Superior temporal gyrus (tissue), 1 donor: Measurements from ENCODE around the gene NPAS2.

Source experiments
- DNase-seq: peaks from one replicate; pipeline ENCODE4 v3.0.0-alpha.2; 2016; ENCODE audit errors: extremely low spot score

The NPAS2 gene

DNA sequence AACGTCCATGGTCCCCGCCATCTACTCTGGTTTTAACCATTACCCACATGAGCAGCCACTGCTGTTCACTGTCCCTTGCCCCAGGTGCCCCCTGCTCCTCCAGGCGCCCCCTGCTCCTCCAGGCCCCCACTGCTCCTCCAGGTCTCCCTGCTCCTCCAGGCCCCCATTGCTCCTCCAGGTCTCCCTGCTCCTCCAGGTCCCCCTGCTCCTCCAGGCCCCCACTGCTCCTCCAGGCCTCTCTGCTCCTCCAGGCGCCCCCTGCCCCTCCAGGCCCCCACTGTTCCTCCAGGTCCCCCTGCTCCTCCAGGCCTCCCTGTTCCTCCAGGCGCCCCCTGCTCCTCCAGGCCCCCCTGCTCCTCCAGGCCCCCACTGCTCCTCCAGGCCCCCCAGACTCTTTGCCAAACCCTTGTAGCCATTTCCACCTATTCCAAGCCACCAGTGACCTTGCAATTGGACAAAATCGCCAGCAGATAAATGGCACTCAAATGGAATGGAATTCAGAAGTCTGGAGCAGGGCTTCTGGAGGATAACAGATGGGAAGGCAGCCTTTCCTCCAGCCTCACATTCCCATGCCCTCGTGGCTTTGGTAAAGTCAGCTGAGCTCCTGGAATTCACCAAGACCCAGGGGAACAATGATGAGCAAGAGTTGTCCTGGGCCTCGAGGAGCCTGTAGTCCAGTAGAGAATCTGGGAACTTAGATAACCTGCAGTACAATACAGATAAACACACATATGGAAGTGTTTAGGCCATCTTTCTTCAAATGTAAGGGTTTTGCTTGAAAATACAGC lies 168.9 kb downstream of the NPAS2 start:
- no peak for DNase-seq

DNA sequence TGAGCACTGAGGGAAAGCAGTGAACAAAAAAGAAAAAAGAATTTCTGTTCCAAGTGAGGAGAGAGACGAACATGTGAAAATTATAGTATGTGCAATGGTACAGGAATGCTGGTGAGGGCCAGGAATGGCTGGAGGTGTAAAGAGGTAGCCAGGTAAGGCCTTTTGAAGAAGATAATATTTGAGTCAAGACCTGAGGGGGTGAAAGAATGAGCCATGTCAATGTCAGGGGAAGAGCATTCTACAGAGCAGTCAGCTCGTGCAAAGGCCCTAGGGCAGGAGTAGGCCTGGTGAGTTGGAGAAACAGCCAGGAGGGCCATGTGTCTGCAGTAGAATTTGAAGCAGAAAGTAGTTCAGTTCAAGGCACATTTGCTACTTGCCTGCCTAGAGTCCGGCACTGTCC lies 169.7 kb downstream of the NPAS2 start:
- no peak for DNase-seq

DNA sequence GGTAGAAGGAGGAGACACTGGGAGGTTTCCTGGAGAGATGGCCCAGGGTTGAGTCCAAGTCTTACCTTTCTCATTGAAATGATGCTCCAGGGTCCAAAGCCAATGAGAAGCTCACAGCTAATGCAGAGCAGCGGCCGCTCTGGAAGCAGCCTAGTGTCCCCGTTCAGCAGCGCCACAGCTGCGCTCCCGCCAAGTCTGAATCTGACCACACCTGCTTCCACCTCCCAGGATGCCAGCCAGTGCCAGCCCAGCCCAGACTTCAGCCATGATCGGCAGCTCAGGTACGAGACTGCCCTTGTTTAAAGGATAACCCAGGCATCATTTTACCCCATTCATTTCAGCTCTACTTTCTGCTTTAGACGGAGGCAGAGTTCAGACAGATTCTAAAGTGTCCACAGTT lies 170.2 kb downstream of the NPAS2 start:
- no peak for DNase-seq

DNA sequence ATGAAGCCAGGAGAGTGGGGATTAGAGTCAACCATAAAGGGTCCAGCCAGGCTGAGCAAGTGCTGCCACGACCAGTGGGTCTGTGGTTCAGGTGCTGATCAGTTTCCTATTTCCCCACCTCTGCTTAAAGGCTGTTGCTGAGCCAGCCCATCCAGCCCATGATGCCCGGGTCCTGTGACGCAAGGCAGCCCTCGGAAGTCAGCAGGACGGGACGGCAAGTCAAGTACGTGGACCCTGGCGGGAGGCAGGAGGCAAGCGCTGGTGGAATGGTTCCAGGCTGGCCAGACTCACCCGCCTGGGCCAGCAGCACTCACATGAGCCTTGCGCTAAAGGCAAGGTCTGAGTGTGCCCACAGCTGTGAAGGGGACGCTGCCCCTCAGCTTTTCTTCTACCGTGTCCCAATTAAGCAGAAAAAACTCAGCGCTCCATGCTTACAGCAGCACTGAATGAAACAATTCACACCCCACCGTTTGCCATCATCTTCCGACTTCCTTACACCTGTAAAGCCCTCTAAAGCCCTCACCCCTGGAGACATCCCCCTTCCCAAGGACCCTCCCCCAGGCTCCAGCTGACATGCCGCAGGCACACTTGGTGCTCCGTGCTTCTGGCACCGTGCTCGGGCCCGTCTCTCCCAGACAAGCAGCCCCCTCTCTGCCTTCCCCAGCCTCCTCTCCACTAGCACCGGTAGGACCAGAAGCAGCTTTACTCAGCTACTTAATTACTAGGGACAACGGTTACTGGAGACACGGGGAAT lies 170.9 kb downstream of the NPAS2 start:
- DNase-seq = no peak

DNA sequence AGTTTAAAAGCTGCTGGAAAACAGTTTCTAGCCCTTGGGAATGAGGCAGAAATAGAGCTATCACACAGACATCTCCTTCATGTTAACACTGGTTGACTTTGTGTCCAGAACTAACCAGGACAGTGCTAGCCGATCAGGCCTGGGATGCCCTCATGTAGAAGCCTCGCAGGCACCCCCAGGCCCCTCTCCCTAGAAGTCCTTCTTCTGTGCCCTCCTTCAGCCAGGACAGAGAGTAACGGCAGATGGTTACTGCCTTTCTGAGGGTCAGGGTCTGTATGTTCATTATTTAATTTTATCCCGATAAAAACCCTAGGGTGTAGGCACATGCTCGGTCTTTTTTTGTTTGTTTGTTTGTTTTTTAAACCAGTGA lies 171.4 kb downstream of the NPAS2 start:
- no peak for DNase-seq

DNA sequence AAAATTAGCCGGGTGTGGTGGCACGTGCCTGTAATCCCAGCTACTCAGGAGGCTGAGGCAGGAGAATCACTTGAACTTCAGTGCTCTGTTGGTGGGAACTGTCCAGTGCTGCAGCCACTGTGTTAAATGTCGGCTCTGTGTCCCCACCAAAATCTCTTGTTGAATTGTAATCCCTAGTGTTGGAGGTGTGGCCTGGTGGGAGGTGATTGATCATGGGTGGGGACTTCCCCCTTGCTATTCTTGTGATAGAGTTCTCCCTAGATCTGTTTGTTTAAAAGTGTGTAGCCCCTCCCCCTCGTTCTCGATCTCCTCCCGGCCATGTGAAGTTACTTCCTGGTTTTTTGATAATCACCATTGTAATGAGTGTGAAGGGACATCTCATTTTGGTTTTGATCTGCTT lies 172.3 kb downstream of the NPAS2 start:
- no peak for DNase-seq

DNA sequence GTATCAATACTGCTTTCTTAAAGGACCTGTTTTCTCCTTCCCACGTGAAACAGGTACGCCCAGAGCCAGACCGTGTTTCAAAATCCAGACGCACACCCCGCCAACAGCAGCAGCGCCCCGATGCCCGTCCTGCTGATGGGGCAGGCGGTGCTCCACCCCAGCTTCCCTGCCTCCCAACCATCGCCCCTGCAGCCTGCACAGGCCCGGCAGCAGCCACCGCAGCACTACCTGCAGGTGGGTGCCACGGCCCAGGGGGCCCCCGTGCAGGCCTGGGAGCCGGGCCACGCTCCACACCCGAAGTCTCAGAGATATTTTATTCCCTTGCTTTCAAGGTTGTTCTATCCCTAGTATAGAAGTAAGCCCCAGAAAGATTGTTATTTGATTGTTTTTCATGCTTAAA lies 173.4 kb downstream of the NPAS2 start:
- DNase-seq = no peak

DNA sequence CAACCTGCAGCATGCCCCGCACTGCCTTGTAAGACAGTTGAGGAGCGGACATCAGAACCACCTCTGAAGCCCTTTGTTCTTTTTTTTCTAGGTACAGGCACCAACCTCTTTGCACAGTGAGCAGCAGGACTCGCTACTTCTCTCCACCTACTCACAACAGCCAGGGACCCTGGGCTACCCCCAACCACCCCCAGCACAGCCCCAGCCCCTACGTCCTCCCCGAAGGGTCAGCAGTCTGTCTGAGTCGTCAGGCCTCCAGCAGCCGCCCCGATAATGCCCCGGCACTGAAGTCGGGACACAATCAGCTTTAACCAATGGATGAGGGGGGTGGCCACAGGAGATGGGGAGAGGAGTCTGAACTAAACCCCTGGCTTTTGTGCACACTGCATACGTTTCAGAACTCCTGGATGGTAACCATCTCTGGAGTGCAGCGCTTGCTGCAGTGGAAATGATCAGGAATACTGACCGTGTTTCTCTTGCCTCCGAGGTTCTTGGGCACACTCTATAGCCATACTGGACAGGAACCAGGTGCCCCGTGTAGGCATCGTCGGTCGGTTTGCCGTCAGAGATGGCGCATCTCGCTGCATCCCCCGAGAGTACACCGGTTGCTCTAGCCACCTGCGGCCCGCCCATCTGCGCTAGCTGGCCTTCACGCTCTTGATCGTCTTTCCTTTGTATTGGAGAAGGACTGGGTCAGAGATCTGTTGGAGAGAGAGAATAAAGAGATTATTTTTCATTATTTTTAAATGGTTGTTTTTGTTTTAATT lies 175.6 kb downstream of the NPAS2 start:
- no peak for DNase-seq

DNA sequence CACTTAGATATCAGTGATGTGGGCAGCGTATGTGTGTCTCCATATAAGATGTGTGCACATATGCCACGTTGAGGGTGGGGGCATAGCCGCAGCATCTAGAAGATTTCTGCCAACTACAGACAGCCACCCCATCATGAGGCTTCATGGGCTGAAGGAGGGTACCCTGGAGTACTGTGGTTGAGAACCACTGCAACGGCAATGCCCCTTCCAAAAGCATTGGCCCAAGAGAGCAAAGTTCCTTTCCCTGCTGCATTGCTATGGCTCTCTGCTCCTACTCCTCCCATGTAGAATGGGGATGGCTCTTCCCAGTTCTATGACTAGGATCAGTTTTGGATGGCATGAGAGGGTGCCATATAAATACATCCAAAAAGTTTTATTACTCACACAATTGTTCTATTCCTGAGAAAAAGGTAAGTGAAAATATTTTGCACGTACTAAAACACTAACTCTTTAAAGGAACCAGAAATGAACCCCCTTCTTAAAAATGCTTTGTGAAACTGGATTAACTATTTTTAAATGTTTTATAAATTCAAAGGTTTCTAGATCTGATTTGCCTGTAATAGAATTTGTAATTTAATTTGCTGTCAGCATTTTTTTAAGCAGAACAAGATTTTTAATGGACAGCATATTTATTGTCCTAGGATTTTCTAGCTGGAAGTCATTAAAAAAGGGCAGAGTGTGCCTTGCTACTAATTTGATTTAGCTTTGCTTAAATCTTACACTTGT lies 177.7 kb downstream of the NPAS2 start:
- DNase-seq = no peak

DNA sequence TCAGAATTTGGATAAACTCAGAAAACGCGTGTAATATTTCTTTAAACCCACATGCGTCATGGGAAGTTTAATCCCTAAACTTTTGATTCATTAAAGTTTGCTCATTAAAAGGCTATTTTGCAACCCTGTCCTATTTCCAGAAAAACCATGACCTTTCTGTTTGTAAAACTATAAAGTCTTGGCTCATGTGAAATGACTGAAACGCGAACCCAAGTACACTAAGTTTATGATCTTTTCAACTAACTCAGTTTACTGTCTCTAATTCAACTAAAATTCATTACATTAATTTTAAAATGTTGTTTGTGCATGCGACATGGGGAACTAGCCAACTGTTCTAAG lies 178.3 kb downstream of the NPAS2 start:
- DNase-seq = no peak

DNA sequence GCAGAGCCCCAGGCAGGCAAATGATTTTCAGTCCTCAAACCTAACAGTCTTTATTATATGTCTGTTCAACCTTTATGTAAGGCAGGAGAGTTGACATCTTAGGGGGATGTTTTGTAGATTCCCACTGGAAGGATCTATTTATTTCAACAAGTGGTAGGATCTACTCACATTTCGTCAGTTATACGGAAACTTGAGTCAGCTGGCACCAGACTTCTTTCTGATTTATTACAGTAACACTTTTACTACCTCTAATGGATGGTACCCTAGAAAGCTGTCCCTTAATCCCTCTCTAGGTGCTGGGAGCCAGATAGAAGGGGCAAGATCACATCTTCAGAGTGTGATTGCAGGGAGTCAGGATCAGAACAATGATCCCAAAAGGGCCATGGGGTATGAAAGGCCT lies 180.1 kb downstream of the NPAS2 start:
- DNase-seq = no peak

DNA sequence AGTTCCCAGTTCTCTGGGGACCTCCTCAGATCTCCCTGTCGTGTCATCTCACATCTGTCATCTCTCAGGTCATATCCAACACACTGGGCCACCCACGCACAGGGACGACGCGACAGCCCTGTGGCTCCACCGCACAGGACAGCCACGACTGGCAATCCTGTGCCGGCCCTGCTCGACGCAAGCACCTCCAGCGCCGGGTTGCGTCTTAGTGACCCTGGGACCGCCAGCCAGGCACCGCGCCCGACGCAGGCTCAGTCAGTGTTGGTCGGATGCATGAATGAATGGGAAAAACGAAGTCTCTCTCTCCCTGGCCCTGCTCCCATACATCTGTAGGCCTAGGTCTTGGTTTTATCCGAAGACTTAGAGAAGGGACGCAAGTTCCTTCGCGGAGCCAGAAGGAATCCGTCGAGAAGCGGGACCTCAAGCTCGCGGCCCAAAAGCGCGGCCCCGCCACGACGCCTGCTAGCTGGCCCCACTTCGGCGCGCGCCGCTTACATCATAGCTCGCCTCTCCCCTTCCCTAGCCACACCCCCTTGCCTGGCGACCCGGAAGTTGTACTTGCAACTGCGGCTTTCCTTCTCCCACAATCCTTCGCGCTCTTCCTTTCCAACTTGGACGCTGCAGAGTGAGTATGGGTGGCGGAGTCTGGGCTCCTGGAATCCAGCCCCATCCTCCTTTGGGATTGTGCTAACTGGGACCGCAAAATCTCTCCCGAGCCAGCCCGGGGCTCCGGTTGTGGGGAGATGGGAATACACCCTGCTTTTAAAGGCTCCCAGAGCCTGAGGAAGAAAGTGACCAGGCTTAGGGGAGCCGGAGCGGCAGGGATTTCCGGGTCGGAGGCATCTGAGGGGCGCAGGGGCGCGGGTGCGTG lies 182.0 kb downstream of the NPAS2 start, which contains the start of gene RPL31:
TSS of gene RPL31 (plus strand) at position 599 of the 871 bp plus-strand sequence. CDS start 413 bp downstream, outside the sequence.
- peak; percentile 98 for DNase-seq

DNA sequence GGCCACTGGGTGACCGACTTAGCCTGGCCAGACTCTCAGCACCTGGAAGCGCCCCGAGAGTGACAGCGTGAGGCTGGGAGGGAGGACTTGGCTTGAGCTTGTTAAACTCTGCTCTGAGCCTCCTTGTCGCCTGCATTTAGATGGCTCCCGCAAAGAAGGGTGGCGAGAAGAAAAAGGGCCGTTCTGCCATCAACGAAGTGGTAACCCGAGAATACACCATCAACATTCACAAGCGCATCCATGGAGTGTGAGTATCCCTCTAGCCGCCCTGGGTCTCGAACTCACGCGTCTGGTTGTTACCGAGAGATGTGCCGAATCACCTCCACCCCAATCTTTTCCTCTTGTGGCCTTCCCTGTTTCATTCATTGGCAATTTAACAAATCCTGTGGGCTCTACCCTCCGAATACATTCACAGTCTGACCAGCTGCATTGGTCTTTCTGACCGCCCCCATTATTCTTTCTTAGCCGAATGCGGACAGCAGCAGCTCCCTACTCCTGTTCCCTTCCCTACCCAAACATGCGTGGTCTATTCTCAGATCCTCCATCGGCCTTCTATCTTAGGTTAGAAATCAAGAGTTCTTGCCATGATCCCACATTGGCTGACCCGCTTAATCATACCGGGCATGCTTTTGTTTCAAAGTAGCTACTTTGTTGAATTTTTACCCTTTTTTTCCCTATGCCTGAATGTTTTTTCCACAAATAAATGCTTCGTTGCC lies 182.8 kb downstream of the NPAS2 start:
- no peak for DNase-seq

DNA sequence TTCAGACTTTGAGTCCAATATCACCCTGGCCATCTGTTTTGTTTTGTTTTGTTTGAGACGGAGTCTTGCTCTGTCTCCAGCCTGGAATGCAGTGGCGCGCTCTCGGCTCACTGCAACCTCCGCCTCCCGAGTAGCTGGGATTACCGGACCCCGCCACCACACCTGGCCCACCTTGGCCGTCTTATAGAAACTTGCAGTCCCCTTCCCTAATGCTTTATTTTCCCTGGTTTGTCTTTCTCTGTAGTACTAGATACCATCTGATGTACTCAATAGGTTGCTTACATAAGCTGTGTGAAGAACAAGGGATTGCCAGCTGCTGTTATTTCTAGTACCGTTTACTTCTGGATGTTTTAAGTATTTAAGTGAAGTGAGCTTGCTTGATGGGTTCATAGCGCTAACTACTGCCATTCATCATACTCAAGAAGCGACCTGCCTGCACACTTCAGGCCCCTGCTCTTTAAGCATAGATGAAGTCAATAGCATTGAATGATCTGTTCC lies 183.4 kb downstream of the NPAS2 start:
- DNase-seq = no peak

DNA sequence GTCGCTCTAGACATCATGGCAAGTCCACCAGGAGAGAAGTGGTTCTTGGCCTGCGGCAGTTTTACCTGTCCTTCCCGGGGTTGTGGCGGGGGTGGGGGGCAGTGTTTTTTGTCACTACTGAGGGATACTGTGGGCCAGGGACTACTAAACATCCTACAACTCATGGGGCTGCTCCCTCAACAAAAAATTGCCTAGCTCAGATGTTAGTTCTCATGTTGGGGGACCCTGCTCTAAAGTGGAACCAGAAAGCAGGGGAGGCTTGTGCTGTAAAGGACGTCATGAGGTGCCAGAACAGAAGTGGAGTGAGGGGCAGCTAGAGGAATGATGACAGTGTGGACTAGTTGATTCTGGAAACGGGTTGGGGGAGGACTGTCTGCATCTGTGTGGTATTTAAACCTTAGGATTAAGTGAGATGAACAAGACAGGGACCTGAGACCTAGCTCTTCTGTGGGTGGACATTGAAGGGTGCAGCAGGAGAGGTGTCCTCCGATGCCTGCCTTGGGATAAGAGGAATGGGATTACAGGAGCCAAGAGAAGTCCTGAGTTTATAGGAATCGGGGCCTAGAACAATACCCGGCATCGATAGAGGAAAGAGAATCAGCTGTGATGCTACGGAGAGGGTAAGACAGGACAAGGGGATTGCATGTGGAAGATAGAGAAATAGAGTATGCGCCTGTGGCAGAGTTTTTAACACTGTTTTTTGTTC lies 184.8 kb downstream of the NPAS2 start:
- DNase-seq = no peak

DNA sequence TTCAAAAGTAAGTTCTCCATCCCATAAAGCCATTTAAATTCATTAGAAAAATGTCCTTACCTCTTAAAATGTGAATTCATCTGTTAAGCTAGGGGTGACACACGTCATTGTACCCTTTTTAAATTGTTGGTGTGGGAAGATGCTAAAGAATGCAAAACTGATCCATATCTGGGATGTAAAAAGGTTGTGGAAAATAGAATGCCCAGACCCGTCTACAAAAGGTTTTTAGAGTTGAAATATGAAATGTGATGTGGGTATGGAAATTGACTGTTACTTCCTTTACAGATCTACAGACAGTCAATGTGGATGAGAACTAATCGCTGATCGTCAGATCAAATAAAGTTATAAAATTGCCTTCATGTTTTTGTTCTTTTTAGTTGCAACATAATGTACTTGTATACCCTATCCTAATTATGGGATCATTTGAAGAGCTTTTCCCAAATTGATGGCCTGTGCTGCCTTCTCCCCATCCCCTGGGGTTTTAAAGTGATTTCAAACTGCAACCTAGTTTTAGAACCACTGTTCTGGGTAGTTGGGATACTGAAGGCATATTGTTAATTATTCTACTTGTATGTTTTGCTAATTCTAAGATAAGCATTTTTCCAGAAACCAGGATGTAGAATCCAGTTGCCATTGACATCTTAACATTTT lies 186.3 kb downstream of the NPAS2 start:
- DNase-seq = no peak

DNA sequence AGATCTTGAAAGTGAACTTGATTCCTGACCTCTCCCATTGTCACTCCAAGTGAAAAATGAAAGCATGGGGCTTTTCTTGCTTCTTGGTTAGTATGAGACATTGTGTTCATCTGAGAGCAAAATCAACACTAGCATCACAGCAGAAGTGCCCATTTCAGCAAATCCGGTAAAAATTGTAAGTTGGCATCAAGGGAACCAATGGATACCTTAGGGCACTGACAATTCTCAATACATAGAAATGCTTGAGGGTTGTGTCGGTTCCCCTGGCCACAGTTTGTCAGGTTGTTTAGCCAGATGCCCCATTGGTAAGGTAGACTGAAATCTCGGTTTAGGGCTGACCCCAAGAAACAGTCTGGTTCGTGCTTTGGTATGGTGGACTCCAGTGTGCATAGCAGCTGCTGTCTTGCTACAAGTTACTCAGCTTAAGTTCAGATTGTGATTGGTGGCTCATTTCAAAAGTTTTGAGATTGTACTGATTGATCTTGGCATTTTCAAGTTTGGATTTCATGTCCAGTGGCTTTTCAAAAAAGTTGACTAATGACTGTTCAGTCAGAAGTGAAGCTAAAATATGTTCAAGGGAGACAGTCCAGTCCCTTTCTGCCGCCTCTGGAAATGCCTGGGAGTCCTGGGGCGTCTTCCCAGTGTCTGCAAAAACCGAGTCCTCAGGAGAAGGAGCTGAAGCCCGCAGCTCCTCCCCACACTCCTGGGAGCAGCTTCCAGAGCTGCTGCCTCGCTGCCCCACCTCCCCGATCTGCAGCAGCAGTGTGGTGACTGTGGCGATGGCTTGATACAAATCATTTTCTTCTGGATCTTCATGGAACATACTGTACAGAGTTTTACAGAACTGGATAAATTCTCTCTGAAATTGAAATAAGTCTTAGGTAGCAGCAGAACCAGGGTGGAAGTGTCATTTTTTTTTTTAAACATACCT lies 187.7 kb downstream of the NPAS2 start:
- no peak for DNase-seq

DNA sequence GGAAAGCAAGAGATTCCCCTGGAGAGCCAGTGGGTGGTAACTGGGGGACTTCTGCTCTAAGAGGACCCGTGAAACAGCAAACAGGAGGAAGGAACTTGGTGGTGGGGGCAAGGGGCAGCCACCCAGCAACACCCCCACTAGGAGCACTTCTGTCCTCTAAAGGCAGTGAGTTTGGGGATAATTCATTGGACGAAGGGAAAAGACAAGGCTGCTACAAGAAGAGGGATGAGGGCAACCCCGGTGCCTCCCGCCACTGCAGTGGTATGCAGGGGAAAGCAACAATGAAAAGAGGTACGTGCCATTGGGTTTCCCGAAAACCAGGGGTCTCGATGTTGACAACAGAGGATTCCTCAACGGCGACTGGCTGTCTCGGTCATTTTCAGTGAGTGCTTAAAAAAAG lies 191.2 kb downstream of the NPAS2 start:
- no peak for DNase-seq
